GM06990 (cell line): ENCODE measurements around the gene SORBS2.
A peak's percentile ranks its signal among the peaks of the same experiment; 100 is the strongest.
"Not testable (repeated sequence)": the region's sequence is repeated elsewhere in the genome, so short reads cannot be mapped to it uniquely, and the experiment has no call there.

Source experiments
- DNase-seq: peaks from one replicate; pipeline ENCODE4 v3.0.0-alpha.2; 2011; ENCODE audit not compliant: insufficient read length; ENCODE audit errors: extremely low read depth
- H3K27me3 ChIP-seq: replicated peaks from 2 replicates; pipeline ENCODE4 v1.6.0; 2011; ENCODE audit warnings: low read length; ENCODE audit not compliant: control insufficient read depth, insufficient read depth
- H3K36me3 ChIP-seq: 2 replicates; pipeline ENCODE4 v1.5.1; 2011; ENCODE audit warnings: low read length; ENCODE audit not compliant: control insufficient read depth, insufficient read depth
- H3K4me3 ChIP-seq: replicated peaks from 2 replicates; pipeline ENCODE4 v1.5.1; 2011; ENCODE audit warnings: low read depth, mild to moderate bottlenecking, control low read depth, low read length
- CTCF ChIP-seq: IDR thresholded peaks from 2 replicates; pipeline ENCODE4 v1.5.1; 2011; ENCODE audit warnings: low read length, control low read depth, mild to moderate bottlenecking, inconsistent platforms; ENCODE audit not compliant: insufficient read depth, poor library complexity, severe bottlenecking

The SORBS2 gene, protein sequence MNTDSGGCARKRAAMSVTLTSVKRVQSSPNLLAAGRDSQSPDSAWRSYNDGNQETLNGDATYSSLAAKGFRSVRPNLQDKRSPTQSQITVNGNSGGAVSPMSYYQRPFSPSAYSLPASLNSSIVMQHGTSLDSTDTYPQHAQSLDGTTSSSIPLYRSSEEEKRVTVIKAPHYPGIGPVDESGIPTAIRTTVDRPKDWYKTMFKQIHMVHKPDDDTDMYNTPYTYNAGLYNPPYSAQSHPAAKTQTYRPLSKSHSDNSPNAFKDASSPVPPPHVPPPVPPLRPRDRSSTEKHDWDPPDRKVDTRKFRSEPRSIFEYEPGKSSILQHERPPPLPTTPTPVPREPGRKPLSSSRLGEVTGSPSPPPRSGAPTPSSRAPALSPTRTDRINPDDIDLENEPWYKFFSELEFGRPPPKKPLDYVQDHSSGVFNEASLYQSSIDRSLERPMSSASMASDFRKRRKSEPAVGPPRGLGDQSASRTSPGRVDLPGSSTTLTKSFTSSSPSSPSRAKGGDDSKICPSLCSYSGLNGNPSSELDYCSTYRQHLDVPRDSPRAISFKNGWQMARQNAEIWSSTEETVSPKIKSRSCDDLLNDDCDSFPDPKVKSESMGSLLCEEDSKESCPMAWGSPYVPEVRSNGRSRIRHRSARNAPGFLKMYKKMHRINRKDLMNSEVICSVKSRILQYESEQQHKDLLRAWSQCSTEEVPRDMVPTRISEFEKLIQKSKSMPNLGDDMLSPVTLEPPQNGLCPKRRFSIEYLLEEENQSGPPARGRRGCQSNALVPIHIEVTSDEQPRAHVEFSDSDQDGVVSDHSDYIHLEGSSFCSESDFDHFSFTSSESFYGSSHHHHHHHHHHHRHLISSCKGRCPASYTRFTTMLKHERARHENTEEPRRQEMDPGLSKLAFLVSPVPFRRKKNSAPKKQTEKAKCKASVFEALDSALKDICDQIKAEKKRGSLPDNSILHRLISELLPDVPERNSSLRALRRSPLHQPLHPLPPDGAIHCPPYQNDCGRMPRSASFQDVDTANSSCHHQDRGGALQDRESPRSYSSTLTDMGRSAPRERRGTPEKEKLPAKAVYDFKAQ (N-terminal part only)

GRCh38 chr4:185811509-185812364, at the start of gene SORBS2:
Gene SORBS2, minus strand, starts transcription at chr4:185812194. Its CDS starts 121,623 bp downstream, at chr4:185690571.
- no peaks in the 10 kb centered on the region for H3K27me3 ChIP-seq
- H3K4me3 ChIP-seq = peak within 1 kb of the TSS; percentile 51
- peak; percentile 77 for DNase-seq
- H3K36me3 ChIP-seq = no peaks in the 10 kb centered on the region
- TF ChIP-seq CTCF = no peak

DNA sequence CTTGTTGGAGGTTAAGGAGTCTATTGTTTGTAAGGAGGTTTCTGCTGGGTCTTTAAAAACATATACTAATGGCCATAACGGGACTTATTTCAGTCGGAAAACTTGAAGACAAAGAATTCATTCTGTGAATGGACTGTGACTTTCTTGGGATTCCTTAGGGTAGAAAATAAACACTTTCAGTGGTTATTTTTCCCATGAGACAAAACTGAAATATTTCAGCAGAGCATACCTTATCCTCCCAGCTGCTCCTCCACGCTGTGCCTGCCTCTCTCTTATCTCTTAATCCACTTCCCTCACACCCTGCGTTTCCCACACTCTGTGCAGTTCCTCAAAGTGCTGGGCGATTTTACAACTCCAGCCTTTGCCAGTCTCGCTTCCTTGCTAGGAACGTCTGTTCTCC, 47.1 kb upstream of the SORBS2 start:
- no peak for TF ChIP-seq CTCF
- no peak for DNase-seq
- Histone ChIP-seq H3K4me3 (no peak overlapping the region), H3K27me3 (no peaks in the 10 kb centered on the region; the same call in 1 of the 2 replicates), H3K36me3 (no peaks in the 10 kb centered on the region)

GRCh38 chr4:185857561-185857960, 45.6 kb upstream of the SORBS2 start:
- H3K36me3 ChIP-seq, H3K4me3 ChIP-seq, H3K27me3 ChIP-seq, DNase-seq: not testable (repeated sequence)

DNA sequence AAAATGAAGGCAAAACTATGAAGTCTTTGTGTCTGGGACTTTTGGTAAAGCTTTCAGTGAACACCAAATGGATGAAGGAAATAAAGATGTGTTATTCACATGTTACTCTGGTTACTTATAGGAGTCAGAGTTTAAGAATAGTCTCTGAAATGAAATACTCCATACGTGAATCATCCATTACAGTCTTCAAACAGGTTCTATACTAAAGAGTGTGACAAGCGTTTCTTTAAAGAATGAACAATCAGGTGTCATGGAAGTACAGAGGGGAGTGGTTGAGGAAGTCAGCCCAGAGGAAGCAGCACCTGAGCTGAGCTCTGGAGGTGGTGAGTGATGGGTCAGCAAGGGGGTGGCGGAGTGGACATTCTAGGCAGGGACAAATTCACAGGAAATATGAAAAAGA, 41.8 kb upstream of the SORBS2 start:
- no peak for TF ChIP-seq CTCF
- Histone ChIP-seq H3K36me3 (no peaks in the 10 kb centered on the region), H3K4me3 (no peak overlapping the region), H3K27me3 (no peaks in the 10 kb centered on the region; the same call in 1 of the 2 replicates)
- no peak for DNase-seq

GRCh38 chr4:185852961-185853360, 41.0 kb upstream of the SORBS2 start:
- Histone ChIP-seq H3K27me3 (no peaks in the 10 kb centered on the region; the same call in 1 of the 2 replicates), H3K4me3 (no peak overlapping the region)
- TF ChIP-seq CTCF = no peak

More at GRCh38 chr4:185852961-185853360, 41.0 kb upstream of the SORBS2 start:
- H3K36me3 ChIP-seq = no peaks in the 10 kb centered on the region
- no peak for DNase-seq
